Stimulated activated naive B cell treated with anti-CD40 and anti-IgM and Interleukin-4, amounts not matched to agents 10 μg/mL and 1 μg/mL and 100 μg/mL, for 72 hours (primary cell): ENCODE data around the gene MLIP.

Experiments used
- ATAC-seq, 2 donors: fragments of 150-1000 bp; cut with Tn5 transposase; replicated peaks; 2 replicates each; pipeline ENCODE4 v1.10.0; 2021; ENCODE audit warnings: moderate library complexity in 1 of 2
- DNase-seq: peaks from one replicate; pipeline ENCODE4 v3.0.0; 2021
- H3K27ac Mint-ChIP-seq: one replicate; pipeline ENCODE4 v1.8.0; 2022; ENCODE audit warnings: mild to moderate bottlenecking, mixed read lengths
- H3K27me3 Mint-ChIP-seq, 2 donors: one replicate each; pipeline ENCODE4 v1.8.0; 2022; ENCODE audit warnings: mixed read lengths in 2 of 2
- H3K36me3 Mint-ChIP-seq, 2 donors: one replicate each; pipeline ENCODE4 v1.8.0; 2022; ENCODE audit warnings: mixed read lengths in 2 of 2, mild to moderate bottlenecking in 1 of 2
- H3K4me1 Mint-ChIP-seq, 2 donors: one replicate each; pipeline ENCODE4 v1.8.0; 2022; ENCODE audit warnings: mixed read lengths in 2 of 2, mild to moderate bottlenecking in 1 of 2
- H3K4me3 Mint-ChIP-seq, 2 donors: one replicate each; pipeline ENCODE4 v1.8.0; 2022; ENCODE audit warnings: mild to moderate bottlenecking in 2 of 2, mixed read lengths in 2 of 2, moderate library complexity in 1 of 2
- H3K9me3 Mint-ChIP-seq, 2 donors: one replicate each; pipeline ENCODE4 v1.8.0; 2022; ENCODE audit warnings: mixed read lengths in 2 of 2, mild to moderate bottlenecking in 1 of 2

MLIP gene

GRCh38 chr6:54308986-54309315 is 197.7 kb downstream of the MLIP start:
- ATAC-seq (no peak), DNase-seq (no peak)
- no peaks in the 10 kb centered on the region for H3K4me1 Mint-ChIP-seq
- H3K36me3 Mint-ChIP-seq: no peaks in the 10 kb centered on the region
- no peak overlapping the region for H3K4me3 Mint-ChIP-seq
- peaks cover 10% of the 10 kb centered on the region in 2 donors for H3K9me3 Mint-ChIP-seq
- no peaks in the 10 kb centered on the region for H3K27me3 Mint-ChIP-seq
- H3K27ac Mint-ChIP-seq: no peak overlapping the region

DNA sequence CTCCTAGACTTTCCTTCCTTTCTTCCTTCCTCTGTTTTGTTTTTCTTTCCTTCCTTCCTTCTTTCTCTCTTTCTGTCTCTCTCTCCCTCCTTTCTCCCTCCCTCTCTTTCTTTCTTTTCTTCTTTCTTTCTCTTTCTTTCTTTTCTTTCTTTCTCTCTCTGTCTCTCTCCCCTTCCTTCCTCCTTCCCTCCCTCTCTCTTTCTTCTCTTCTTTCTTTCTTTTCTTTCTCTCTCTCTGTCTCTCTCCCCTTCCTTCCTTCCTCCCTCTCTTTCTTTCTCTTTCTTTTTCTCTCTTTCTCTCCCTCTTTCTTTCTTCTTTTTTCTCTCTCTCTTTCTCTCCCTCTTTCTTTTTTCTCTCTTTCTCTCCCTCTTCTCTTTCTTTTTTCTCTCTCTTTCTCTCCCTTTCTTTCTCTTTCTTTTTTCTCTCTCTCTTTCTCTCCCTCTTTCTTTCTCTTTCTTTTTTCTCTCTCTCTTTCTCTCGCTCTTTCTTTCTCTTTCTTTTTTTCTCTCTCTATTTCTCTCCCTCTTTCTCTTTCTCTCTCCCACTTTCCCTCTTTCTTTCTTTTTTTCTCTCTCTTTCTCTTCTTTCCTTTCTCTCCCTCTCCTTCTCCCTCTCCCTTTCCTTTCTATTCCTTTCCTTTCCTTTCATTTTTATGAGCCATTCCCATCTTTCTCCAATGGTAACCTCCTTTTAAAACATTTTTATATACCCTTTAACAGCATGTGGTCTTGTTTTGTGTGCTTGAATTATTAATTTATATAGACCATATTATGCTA is 199.3 kb downstream of the MLIP start:
- Mint-ChIP-seq H3K27ac (no peak overlapping the region), H3K36me3 (no peaks in the 10 kb centered on the region), H3K4me1 (no peaks in the 10 kb centered on the region), H3K4me3 (no peak overlapping the region), H3K27me3 (no peaks in the 10 kb centered on the region), H3K9me3 (peaks cover 10% of the 10 kb centered on the region in 2 donors)
- ATAC-seq: no peak
- no peak for DNase-seq

DNA sequence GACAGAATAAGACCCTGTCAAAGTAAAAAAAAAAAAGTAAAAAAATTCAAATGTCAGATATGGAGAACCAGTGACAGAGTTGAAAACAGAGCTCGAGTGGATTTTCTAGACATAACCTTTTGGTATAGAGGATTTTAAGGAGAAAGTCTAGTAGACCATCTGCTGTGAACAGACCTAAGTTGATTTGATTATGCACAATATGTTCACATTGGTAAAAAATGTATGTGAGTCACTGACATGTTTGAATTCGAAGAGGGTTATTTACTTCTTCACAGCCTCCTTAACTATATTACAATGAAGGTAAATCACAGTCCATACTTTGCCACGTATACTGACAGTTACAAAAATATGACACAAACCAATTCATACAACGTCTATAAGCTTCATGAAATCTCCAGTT is 204.4 kb downstream of the MLIP start:
- no peak overlapping the region for H3K4me3 Mint-ChIP-seq
- H3K27me3 Mint-ChIP-seq: no peaks in the 10 kb centered on the region
- peaks cover 5 to 6% of the 10 kb centered on the region in 2 donors for H3K9me3 Mint-ChIP-seq
- no peak for ATAC-seq
- H3K4me1 Mint-ChIP-seq: no peaks in the 10 kb centered on the region
- DNase-seq: no peak
- H3K36me3 Mint-ChIP-seq: no peaks in the 10 kb centered on the region
- no peak overlapping the region for H3K27ac Mint-ChIP-seq
